Measurements from ENCODE around the gene BCL7A. TPM values are rescaled to one million over a fixed set of nuclear protein-coding genes. Genes with fewer than 3 reads are reported as not detected.
A peak's percentile ranks its signal among the peaks of the same experiment; 100 is the strongest.

Gene BCL7A
- total and polyA plus RNA-seq, 9 of the 15 experiments (the other 6 are each of a cell fraction or from before 2014, with no cell fraction given) = 0.25 to 21.9 (median 14.9) TPM

DNA sequence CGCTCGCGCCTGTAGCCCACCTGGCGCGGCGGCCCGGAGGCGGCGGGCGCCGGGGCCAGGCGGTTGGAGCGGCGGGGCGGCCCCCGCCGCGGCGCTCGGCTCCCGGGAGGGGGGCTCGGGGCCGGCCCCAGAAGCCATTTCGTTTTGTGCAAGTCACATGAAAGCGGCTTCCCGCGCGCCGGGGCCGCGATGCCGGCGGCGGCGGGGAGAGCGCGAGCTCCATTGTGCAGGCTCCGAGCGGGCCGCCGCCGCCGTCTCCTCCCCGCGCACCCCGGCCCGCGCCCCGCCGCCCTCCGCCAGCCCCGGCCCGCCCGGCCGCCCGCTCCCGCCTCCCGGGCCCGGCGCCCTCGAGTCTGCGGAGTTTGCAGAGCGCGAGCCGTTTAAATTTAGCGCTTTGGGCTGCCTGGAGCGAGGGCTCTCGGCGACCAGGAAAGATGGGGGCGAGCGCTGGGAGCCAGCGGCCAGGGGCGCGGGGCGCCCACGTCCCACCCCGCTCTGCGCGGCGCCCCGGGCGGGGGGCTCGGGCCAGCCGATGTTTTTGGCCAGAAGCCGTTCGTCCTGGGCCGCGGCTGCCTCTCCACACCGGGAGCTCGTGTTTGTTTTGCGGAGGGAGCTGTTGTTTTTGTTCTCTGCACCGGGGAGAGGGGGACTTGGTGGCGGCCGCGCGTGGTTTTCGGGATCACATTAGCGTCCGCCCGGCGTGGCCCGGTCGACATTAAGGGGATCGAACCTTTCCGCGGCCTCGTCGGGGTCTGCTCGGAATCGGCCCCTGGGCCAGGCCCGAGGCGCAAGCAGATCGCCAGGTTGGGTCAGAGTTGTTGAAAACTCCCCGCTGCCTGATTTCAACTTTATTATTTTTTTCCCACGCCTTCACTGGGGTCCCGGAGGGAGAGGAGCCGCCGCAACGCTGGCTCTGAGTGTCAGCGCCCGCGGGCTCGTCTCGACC is 982 bp downstream of the BCL7A start:
- H3K9ac ChIP-seq (ENCODE audit: insufficient read depth in 1 of 2, low read depth in 2 of 2, low read length in 2 of 2) = peak overlapping the region; percentile 80 to 98
- FAIRE-seq = no peak
- peak; percentile 55 to 70 (median 67) for DNase-seq (ENCODE audit: extremely low read depth in 1 of 4, low spot score in 3 of 4)
- H3K79me2 ChIP-seq (ENCODE audit: control insufficient read depth, insufficient read depth, low read length) = peaks cover 52% of the 10 kb centered on the region
- ATAC-seq = peak; percentile 5
- peak overlapping the region; percentile 93 for H3K27ac ChIP-seq (ENCODE audit: extremely low read depth, low read depth, low read length)
- no peaks in the 10 kb centered on the region for H3K36me3 ChIP-seq (ENCODE audit: control insufficient read depth, insufficient read depth, low read length)
- CTCF ChIA-PET (ENCODE audit: low intra/inter-chr PET ratio) = interaction anchor here (0.6 to 1.2 kb wide), 3 partner anchors 125 to 848 kb away, joined by 3 read pairs; no protein-coding TSS in a partner anchor
- no TSS peak for BruUV-seq (replicated peaks)
- POLR2A ChIA-PET = interaction anchor here (0.7 to 0.9 kb wide), 3 partner anchors 9 to 97 kb away, joined by 3 to 5 read pairs (median 3); no protein-coding TSS in a partner anchor
- H3K9me3 ChIP-seq (replicated peaks; ENCODE audit: control insufficient read depth, insufficient read depth, low read depth, low read length) = peaks cover 3% of the 10 kb centered on the region; the same call in 1 of the 2 replicates
- H2AFZ ChIP-seq (ENCODE audit: low read depth, low read length) = peak overlapping the region; percentile 54
- intact Hi-C loops (cut with micrococcal nuclease) (loop anchor here (5.0 kb wide), 1 partner anchor 90 kb away; no protein-coding TSS in a partner anchor), in situ Hi-C loops (cut with MboI) (no loop called here)
- peaks cover 17 to 45% of the 10 kb centered on the region in 2 experiments for H3K4me1 ChIP-seq (replicated peaks in 1 of 2; ENCODE audit: control insufficient read depth in 2 of 2, insufficient read depth in 2 of 2, low read length in 2 of 2)
- WGBS (ENCODE audit: insufficient coverage, low coverage, missing lambda C conversion rate) = 1% methylated on average over 76 of the region's 124 CpGs
- no peaks in the 10 kb centered on the region; a peak in 1 of 5 replicates for H3K27me3 ChIP-seq (ENCODE audit: control insufficient read depth in 2 of 2, insufficient read depth in 2 of 2, low read length in 2 of 2)
- H4K20me1 ChIP-seq (replicated peaks; ENCODE audit: control insufficient read depth, insufficient read depth, low read length) = no peaks in the 10 kb centered on the region; the same call in 1 of the 2 replicates
- H3K4me2 ChIP-seq (ENCODE audit: insufficient read depth, low read length) = peak overlapping the region; percentile 74
- H3K4me3 ChIP-seq = peak overlapping the region; percentile 73
- H3K9me1 ChIP-seq (ENCODE audit: control insufficient read depth, insufficient read depth, low read length) = no peaks in the 10 kb centered on the region
- no peak for TF ChIP-seq BRD9 (IDR thresholded peaks at IDR 0.05; ENCODE audit: low read depth, partially characterized antibody)
- no peak for TF ChIP-seq SMARCC2 (IDR thresholded peaks at IDR 0.05; ENCODE audit: low read depth)
- TF ChIP-seq, protein P1, sequence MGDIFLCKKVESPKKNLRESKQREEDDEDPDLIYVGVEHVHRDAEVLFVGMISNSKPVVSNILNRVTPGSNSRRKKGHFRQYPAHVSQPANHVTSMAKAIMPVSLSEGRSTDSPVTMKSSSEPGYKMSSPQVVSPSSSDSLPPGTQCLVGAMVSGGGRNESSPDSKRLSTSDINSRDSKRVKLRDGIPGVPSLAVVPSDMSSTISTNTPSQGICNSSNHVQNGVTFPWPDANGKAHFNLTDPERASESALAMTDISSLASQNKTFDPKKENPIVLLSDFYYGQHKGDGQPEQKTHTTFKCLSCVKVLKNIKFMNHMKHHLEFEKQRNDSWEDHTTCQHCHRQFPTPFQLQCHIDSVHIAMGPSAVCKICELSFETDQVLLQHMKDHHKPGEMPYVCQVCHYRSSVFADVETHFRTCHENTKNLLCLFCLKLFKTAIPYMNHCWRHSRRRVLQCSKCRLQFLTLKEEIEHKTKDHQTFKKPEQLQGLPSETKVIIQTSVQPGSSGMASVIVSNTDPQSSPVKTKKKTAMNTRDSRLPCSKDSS (IDR thresholded peaks at IDR 0.05; ENCODE audit: low read depth, partially characterized antibody) = no peak
- TF ChIP-seq ZFP30 (CRISPR knock-in tag; IDR thresholded peaks at IDR 0.05; ENCODE audit: borderline replicate concordance) = no peak
- TF ChIP-seq ZNF79 (CRISPR knock-in tag; IDR thresholded peaks at IDR 0.05; ENCODE audit: low read depth) = no peak
- TF ChIP-seq TEAD2 (tag; IDR thresholded peaks at IDR 0.05) = no peak
- TF ChIP-seq ZBED1 (IDR thresholded peaks at IDR 0.05) = no peak
- no peak for TF ChIP-seq ASH1L (IDR thresholded peaks at IDR 0.05; ENCODE audit: borderline replicate concordance, low read depth, partially characterized antibody)
- no peak for TF ChIP-seq FOXA1 (IDR thresholded peaks at IDR 0.05; ENCODE audit: borderline replicate concordance)
- TF ChIP-seq AFF4 (CRISPR knock-in tag; IDR thresholded peaks at IDR 0.05) = no peak
- no peak for TF ChIP-seq ZNF551 (CRISPR knock-in tag; IDR thresholded peaks at IDR 0.05)
- no peak for TF ChIP-seq ZC3H8 (IDR thresholded peaks at IDR 0.05)
- TF ChIP-seq PPARD (CRISPR knock-in tag; IDR thresholded peaks at IDR 0.05) = no peak
- TF ChIP-seq KDM1A (IDR thresholded peaks at IDR 0.05) = no peak
